C4-2B (cell line): ENCODE data around the gene LRRC2.

Source experiments
- H3K27ac ChIP-seq: fragments of 450-650 bp; 2 replicates; pipeline ENCODE4 v1.5.1; 2017
- CTCF ChIP-seq: fragments of 450-650 bp; conservative IDR thresholded peaks from 2 replicates; pipeline ENCODE4 v1.5.1; 2017; ENCODE audit warnings: mild to moderate bottlenecking
- ZFX ChIP-seq: fragments of 450-650 bp; IDR thresholded peaks from 2 replicates; pipeline ENCODE4 v1.6.1; 2017

LRRC2 gene

DNA sequence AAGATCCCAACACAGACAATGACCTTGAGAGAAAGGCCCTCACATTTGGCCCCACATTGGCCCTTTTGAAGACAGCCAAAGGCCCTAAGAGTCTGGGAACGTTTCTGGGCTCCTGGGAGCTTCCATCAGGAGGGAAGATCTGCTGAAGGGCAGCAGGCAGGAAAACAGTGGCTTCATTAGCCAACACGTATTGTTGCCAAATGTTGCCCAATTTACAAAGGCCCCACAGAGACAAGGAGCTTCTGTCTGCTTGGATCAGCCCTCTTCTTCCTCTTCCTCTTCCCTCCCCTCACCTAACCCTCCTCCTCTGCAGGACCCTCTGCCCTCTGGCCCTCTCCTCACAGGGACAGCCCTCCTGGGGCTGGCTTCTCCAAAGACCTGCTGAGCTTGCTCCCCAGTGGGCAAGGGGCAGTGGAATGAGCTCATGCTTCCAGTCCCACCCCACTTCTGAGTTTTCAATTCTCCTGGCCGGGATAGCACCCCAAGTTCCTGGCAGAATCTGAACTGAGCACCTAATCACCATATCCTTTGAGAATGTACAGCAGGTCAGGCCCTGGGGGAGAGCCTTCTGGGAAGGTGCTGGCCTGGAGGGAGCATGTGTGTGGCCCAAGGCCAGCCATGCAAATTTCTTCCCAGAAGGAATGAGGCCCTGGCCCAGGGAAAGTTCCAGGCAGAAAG is 96.3 kb downstream of the LRRC2 start:
- no peak overlapping the region for H3K27ac ChIP-seq
- TF ChIP-seq ZFX (no peak), CTCF (no peak)

- TF ChIP-seq CTCF (no peak), ZFX (no peak)
- no peak overlapping the region for H3K27ac ChIP-seq
Measured at GRCh38 chr3:46468753-46469600, 97.1 kb downstream of the LRRC2 start.

- H3K27ac ChIP-seq = no peak overlapping the region
- TF ChIP-seq ZFX = no peak
- TF ChIP-seq CTCF = no peak
Measured at GRCh38 chr3:46467562-46467961, 98.5 kb downstream of the LRRC2 start.

DNA sequence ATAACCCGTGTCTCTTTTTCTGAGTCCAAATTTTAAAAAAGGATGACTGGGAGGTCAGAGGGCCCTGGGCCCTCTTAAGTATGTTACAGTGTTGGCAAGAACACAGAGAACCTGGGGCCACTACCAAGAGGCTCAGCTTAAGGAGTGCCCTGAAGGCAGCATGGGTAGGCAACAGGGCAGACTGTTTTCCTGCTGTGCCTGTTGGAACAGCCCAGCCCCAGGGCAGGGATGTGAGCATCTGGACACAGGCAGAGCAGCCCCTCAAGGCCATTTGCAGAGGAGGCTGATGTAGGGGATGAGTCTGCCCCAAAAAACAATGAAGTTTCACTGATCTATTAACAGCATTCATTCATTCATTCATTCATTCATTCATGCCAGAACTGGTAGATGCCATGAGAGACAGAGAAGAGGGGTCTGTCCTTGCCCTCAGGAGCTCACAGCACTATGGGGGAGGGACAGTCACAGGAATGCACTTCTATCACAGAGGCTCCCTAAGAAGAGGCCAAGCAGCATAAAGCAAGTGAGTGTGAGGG is 99.2 kb downstream of the LRRC2 start:
- H3K27ac ChIP-seq = no peak overlapping the region

DNA sequence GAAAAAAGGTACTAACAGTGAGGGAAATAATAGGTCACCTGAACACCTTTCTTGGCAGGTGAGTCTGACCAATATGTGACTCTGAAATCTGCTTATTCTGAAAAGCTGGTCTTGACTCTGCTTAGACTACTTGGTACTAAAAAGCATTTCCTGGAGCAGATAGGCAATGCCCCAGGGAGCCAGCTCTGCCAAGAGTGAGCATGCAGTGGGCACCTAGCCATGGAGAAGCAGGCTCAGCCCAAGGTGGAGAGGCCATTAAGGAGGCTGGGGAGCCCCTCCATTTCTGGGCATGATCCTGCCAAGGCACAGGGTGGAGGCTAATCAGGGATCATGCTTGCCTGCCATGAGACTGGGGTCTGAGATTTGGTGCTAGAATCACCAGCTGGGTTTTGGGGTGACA is 99.8 kb downstream of the LRRC2 start:
- TF ChIP-seq CTCF = no peak
- TF ChIP-seq ZFX = no peak
- no peak overlapping the region for H3K27ac ChIP-seq

More for the DNA sequence above, 99.2 kb downstream of the LRRC2 start:
- TF ChIP-seq ZFX (no peak), CTCF (no peak)
